Measurements from ENCODE around the gene GNB3.

GRCh38 chr12:6858799-6859198, 18.1 kb downstream of the GNB3 start:
- TF ChIP-seq OSR1 (CRISPR knock-in tag; IDR thresholded peaks at IDR 0.05): no peak
- TF ChIP-seq TSHZ2 (CRISPR knock-in tag; IDR thresholded peaks at IDR 0.05): no peak
- no peak for TF ChIP-seq POU6F1 (CRISPR knock-in tag; IDR thresholded peaks at IDR 0.05; ENCODE audit: borderline replicate concordance, low read depth)
- no peak for TF ChIP-seq ARNTL (CRISPR knock-in tag; IDR thresholded peaks at IDR 0.05; ENCODE audit: borderline replicate concordance, low read depth)
- TF ChIP-seq ZFP30 (CRISPR knock-in tag; IDR thresholded peaks at IDR 0.05): no peak

All from SK-N-SH treated with all-trans-retinoic acid at 6 μM for 48 hours (cell line).